Left lung (tissue), 10 donors: ENCODE results near the gene MRPL42. TPM values are rescaled to one million over a fixed set of nuclear protein-coding genes. Genes with fewer than 3 reads are reported as not detected.

ENCODE experiments used
- ATAC-seq: fragments of 200-7000 bp; cut with Tn5 transposase; one replicate; pipeline ENCODE4 v1.9.1; 2020; ENCODE audit warnings: moderate library complexity
- DNase-seq, 4 donors: peaks; one replicate each; pipeline ENCODE4 v3.0.0-alpha.2; 2013 to 2020
- H3K27ac ChIP-seq, 2 donors: fragments of 200-600 bp; sonication (generic) in 1 of 2; one replicate each; pipeline versions ENCODE4 v1.5.0 to v1.8.0; 2020 to 2021
- H3K27me3 ChIP-seq, 2 donors: fragments of 200-600 bp; sonication (generic) in 1 of 2; one replicate each; pipeline versions ENCODE4 v1.5.0 to v1.8.0; 2020 to 2021
- H3K36me3 ChIP-seq, 2 donors: fragments of 200-600 bp; sonication (generic) in 1 of 2; one replicate each; pipeline versions ENCODE4 v1.5.0 to v1.8.0; 2020 to 2021
- H3K4me1 ChIP-seq, 2 donors: fragments of 200-600 bp; one replicate each; pipeline ENCODE4 v1.8.0; 2021
- H3K4me3 ChIP-seq, 2 donors: fragments of 200-600 bp; sonication (generic) in 1 of 2; one replicate each; pipeline versions ENCODE4 v1.5.0 to v1.8.0; 2020 to 2021; ENCODE audit warnings: mild to moderate bottlenecking in 1 of 2
- H3K9me3 ChIP-seq, 2 donors: fragments of 200-600 bp; sonication (generic) in 1 of 2; one replicate each; pipeline versions ENCODE4 v1.5.0 to v1.8.0; 2020 to 2021
- intact Hi-C, 2 donors: fragments of 100-400 bp; cut with DNase I; formaldehyde crosslinking; loops; one replicate each; pipeline versions ENCODE4 v1.11.2 to v1.14.2; 2022
- polyA plus RNA-seq, 6 donors: library from polyadenylated mRNA; unstranded; fragments of 120-200 nt; gene quantifications; one replicate each; pipeline ENCODE4 v1.2.1, GENCODE V29; 2013; ENCODE audit not compliant: insufficient read length in 6 of 6
- total RNA-seq, 2 donors: library from RNA; stranded (reverse); fragmentation: NEBNext Ultra II Directional; extraction: Animal tissue kit (Norgen Biotek cat#: 25700); gene quantifications; one replicate each; pipeline ENCODE4 v1.2.1, GENCODE V29; 2021
- TF ChIP-seq, protein P1 (sequence below), 2 donors: fragments of 200-600 bp; sonication (generic) in 1 of 2; IDR thresholded peaks; one replicate each; pipeline versions ENCODE4 v1.5.0 to v1.8.0; 2021; ENCODE audit warnings: antibody characterized with exemption in 2 of 2
- donor health status: DM: no; HTN: yes; CAD: no.
- donor health status: DM: no; HTN: no; CAD: no.

Gene MRPL42
- total and polyA plus RNA-seq, 8 donors, result 53.2 to 70.8 (median 62.8) TPM

- TF ChIP-seq, protein P1, sequence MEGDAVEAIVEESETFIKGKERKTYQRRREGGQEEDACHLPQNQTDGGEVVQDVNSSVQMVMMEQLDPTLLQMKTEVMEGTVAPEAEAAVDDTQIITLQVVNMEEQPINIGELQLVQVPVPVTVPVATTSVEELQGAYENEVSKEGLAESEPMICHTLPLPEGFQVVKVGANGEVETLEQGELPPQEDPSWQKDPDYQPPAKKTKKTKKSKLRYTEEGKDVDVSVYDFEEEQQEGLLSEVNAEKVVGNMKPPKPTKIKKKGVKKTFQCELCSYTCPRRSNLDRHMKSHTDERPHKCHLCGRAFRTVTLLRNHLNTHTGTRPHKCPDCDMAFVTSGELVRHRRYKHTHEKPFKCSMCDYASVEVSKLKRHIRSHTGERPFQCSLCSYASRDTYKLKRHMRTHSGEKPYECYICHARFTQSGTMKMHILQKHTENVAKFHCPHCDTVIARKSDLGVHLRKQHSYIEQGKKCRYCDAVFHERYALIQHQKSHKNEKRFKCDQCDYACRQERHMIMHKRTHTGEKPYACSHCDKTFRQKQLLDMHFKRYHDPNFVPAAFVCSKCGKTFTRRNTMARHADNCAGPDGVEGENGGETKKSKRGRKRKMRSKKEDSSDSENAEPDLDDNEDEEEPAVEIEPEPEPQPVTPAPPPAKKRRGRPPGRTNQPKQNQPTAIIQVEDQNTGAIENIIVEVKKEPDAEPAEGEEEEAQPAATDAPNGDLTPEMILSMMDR (IDR thresholded peaks at IDR 0.05), result no peak
- Histone ChIP-seq H3K4me1 (peaks cover 0 to 10% of the 10 kb centered on the region in 2 donors), H3K36me3 (no peaks in the 10 kb centered on the region), H3K27ac (no peak overlapping the region), H3K4me3 (no peak overlapping the region), H3K9me3 (no peaks in the 10 kb centered on the region), H3K27me3 (no peaks in the 10 kb centered on the region)
- intact Hi-C loops, result no loop called here
- ATAC-seq (peak; percentile 70), DNase-seq (peak in 1 of 4 donors; percentile 43)
These were observed 66.0 kb downstream of the MRPL42 start for GRCh38 chr12:93533310-93533709.

GRCh38 chr12:93536111-93536765 lies 68.9 kb downstream of the MRPL42 start:
- TF ChIP-seq, protein P1 (IDR thresholded peaks at IDR 0.05), result no peak
- intact Hi-C loops, result no loop called here
- no peaks in the 10 kb centered on the region for H3K27me3 ChIP-seq
- ATAC-seq, result no peak
- H3K36me3 ChIP-seq, result no peaks in the 10 kb centered on the region
- DNase-seq, result no peak
- H3K27ac ChIP-seq, result no peak overlapping the region
- no peaks in the 10 kb centered on the region for H3K4me1 ChIP-seq
- no peak overlapping the region for H3K4me3 ChIP-seq
- H3K9me3 ChIP-seq, result no peaks in the 10 kb centered on the region

GRCh38 chr12:93536766-93537488 lies 69.6 kb downstream of the MRPL42 start:
- intact Hi-C loops, result no loop called here
- Histone ChIP-seq H3K36me3 (no peaks in the 10 kb centered on the region), H3K4me1 (peaks cover 0 to 4% of the 10 kb centered on the region in 2 donors), H3K27ac (no peak overlapping the region), H3K4me3 (no peak overlapping the region), H3K9me3 (no peaks in the 10 kb centered on the region), H3K27me3 (no peaks in the 10 kb centered on the region)
- no peak for DNase-seq
- ATAC-seq, result no peak
- TF ChIP-seq, protein P1 (IDR thresholded peaks at IDR 0.05), result no peak

- Histone ChIP-seq H3K27me3 (no peaks in the 10 kb centered on the region), H3K9me3 (no peaks in the 10 kb centered on the region), H3K36me3 (no peaks in the 10 kb centered on the region), H3K27ac (no peak overlapping the region), H3K4me1 (peaks cover 0 to 5% of the 10 kb centered on the region in 2 donors), H3K4me3 (no peak overlapping the region)
- ATAC-seq (no peak), DNase-seq (no peak)
- intact Hi-C loops, result no loop called here
- TF ChIP-seq, protein P1 (IDR thresholded peaks at IDR 0.05), result no peak
These were observed 70.5 kb downstream of the MRPL42 start for GRCh38 chr12:93537769-93538168.

- no peak for ATAC-seq
These were observed 72.5 kb downstream of the MRPL42 start for GRCh38 chr12:93539821-93540220.

More at GRCh38 chr12:93539821-93540220, 72.5 kb downstream of the MRPL42 start:
- Histone ChIP-seq H3K27me3 (no peaks in the 10 kb centered on the region), H3K4me1 (peaks cover 0 to 5% of the 10 kb centered on the region in 2 donors), H3K36me3 (no peaks in the 10 kb centered on the region), H3K9me3 (no peaks in the 10 kb centered on the region), H3K27ac (no peak overlapping the region), H3K4me3 (no peak overlapping the region)
- intact Hi-C loops, result no loop called here
- no peak for DNase-seq
- TF ChIP-seq, protein P1 (IDR thresholded peaks at IDR 0.05), result no peak
